HG03095 (cell line): ENCODE data around the gene ZFAND3.

ENCODE experiments used
- ATAC-seq: cut with Tn5 transposase; IDR thresholded peaks from one replicate; pipeline ENCODE4 v1.9.1; 2021; ENCODE audit warnings: moderate library complexity; ENCODE audit not compliant: unreplicated experiment

Gene ZFAND3

DNA sequence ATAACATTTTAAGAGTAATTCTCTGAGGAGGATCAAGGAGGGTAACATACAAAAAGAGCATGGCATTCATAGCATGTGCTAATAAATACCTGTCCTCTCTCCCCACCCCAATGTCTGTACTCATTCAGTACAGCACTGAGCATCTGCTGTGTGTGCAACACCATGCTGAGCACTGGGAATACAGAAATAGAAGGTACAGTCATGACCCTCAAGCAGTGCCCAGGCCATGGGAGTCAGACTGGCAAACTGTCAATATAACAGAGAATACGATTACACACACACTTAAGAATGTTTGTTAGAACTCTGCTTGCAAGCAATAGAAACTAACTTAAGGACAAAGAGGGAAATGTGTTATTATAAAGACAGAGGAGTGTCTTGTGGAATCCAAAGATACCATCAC is 24.7 kb upstream of the ZFAND3 start:
- no peak for ATAC-seq

DNA sequence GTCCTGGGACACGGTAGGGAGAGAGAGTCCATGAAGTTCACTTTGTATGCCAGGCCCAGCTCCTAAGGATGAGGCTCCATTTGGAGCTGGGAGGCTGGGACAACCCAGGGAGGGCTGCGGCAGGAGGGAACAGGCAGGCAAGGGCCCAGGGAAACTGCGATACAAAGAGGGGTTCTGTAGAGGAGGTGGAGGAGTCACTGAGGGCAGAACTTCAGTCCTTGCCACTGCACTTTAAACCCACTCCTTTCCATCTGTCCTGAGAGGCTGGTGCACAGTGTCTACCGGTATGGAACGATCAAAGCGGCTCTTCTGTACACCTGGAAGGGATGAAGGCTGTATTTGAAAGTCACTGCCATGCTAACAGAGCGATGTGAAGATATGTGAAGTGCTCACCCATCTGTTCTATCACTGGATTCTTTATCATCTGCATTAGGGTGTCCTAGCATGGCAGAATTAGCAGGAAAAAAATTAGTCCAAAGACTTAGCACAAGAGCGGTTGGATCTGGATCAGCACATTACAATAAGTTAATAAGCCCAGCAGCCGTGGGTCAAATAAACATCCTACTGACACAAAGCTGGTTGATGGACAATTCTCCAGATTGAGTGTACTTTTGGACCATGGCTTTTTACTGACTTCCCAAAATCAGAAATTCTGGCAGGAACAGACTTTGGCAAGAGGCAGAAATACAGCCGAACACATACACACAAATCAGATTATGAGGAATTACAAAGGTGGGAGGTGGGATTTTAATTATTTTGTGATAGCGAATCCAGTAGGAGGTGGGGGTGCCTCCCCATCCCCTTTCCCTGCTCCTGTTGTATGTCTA is 20.9 kb upstream of the ZFAND3 start:
- ATAC-seq: no peak

DNA sequence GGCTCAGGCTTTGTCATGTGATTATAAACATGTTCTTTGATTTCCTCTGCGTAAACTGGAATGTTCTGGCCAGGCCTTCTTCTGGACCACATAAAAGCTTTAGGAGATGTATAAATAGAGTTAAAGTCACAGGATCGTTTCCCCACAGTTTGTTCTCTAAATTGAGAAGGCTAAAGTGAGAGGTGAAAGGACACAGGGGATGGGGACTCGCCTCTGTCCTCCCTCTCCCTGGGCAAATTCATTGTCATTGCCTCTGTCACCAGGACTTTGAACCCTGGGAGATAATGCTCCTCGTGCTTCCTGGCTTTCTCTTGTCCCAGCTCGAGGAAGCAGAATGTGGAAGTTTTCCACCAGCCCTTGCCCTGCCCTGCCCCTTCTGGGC is 20.3 kb upstream of the ZFAND3 start:
- ATAC-seq: no peak

DNA sequence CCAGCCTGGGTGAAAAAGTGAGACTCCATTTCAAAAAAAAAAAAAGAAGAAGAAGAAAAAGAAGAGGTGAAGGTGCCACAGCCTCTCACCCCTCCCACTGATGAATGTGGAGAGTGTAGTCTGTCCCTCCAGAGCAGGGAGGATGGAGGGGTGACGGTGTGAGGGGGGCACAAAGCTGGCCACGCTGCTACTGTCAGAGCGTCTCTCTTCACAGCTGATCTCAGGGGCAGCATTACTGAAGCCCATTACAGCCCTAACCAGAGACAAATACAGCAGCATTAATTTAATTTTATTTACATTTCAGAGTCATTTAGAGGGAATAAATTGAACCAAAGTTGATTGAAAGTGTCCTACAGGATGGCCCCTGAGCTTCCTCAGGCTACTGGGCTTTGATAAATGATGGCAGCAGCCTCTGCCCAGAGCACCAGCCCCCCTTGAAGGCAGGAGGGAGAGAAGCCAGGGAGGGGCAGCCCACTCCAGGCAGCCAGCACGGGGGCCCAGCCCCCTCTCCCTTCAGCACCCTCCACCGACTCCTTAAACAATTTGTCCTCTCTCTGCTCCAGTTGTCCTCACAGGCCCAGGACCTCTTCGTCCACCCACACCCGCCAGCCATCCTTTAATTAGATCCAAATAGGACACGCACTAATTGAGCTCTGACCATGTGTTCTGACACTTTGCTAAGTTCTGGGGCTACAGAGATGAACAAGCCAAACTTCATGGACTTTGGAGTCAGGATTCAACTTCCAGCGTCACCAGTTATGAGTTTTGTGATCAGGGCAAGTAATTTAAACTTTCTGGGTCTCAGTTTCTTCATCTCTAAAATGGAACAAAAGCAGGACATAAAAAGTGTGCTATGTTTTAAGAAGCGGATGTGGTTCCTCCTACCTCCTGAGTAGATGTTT is 18.6 kb upstream of the ZFAND3 start:
- no peak for ATAC-seq

DNA sequence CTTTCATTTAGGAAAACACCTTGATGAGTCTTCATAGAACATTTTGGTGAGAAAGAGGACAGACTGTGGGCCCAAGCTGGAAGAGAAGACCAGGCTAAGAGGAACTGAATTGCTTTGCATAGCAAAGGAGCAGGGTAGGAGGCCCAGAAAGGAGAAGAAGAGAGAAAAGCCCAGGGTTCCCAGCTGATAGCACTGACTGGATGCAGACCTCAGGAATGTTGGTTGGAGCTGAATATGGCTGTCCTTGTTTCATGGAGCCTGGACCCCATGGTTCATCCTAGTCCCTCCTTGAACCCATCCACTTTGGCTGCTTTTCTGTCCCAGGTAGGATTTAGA is 18.0 kb upstream of the ZFAND3 start:
- ATAC-seq: no peak

DNA sequence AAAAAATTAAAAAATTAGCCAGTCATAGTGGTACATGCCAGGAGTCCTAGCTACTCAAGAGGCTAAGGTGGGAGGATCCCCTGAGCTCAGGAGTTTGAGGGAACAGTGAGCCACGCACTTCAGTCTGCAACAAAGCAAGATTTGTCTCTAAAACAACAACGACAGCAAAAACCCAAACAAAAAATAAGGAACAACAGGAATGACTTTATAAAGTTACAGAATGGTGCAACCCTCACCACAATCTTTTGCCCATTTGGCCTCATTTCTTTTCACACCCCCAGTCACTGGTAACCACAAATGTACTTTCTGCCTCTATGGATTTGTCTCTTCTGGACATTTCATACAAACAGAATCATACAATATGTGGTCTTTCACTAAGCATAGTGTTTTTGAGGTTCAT is 16.7 kb upstream of the ZFAND3 start:
- no peak for ATAC-seq

DNA sequence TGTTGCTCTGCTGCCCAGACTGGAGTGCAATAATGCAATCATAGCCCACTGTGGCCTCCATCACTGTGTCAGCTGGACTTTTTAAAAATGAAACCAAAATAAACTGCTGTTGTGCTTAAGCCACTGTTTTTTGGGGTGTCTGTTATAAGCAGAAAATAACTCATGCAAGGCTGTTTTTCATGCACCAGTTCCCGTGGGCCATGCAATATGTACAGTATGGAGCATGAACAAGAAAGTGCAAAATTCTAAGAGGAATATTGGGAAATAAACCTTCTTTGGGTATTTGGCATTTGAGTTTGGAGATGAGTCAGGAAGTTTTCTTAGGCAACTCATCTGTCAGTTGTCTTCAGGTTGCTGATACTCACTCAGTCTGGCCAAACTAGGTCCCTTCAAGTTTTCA is 14.9 kb upstream of the ZFAND3 start:
- no peak for ATAC-seq

DNA sequence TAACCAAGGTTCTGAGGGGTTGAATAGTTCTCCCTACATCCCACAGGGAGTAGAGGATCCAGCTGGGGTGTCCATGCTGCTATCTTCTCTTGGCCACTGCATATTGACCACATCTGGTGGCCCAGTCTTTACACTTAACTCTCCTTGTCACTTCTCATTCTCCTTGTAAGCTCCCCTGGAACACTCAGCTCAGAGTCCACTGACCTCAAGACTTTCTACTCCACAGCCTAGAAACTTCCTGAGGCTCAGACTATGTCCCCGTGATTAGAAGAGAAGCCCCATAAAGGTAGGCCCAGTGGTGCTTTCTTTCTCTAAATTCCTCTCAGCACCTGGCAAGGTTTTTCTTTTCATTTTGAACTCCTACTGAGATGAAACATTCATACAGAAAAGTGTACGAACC is 13.3 kb upstream of the ZFAND3 start:
- ATAC-seq: no peak

DNA sequence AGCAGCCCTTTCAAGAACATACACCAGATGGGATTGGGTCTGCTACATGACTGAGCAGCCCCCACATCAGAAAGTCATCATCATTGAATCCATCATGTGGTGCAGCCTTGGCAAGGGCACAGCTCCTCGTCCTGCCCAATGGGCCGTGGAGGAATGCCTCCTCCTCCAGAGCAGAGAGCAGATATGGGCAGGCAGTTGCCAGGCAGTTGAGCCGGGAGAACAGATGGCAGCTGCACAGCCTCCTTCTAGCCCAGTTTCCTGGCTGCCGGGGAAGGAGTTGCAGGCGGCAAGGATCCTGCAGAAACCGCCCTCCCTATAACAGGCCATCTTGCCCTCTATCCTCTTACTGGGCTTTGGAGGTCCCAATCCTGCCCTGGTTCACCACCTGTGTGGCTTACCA is 11.9 kb upstream of the ZFAND3 start:
- ATAC-seq: no peak

DNA sequence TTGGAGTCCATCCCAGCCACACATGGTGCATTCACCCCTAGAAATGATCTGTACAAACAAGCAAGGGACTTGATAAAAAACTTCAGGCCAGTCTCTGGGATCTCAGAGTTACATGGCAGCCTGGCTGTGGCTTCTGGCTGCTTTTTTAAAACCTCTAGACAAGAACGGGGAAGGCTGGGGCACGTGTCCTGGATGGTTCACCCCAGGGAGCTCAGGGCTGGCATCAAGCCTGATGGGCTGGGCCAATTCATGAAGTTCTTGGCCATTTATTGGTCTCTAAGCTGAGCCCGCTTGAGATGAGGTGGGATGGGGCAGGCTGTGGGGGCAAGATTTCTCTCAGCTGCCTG is 10.4 kb upstream of the ZFAND3 start:
- no peak for ATAC-seq

DNA sequence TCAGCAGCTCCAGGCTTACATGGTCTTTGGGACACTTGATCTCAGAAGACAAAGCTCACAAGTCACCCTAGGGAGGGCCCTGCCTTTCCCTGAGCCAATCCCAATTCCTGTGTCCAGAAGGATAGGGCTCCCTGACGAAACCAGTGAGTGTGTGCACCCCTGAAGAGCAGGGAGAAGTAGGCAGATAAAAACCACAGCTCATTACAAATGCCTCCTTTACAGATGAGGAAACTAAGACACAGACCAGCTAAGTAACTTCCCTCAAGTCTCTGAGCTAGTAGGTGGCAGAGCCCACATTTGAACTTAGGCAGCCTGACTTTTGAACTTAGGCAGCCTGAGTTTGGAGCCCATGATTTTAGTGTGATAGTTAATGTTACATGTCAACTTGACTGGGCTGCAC is 6.7 kb upstream of the ZFAND3 start:
- no peak for ATAC-seq

DNA sequence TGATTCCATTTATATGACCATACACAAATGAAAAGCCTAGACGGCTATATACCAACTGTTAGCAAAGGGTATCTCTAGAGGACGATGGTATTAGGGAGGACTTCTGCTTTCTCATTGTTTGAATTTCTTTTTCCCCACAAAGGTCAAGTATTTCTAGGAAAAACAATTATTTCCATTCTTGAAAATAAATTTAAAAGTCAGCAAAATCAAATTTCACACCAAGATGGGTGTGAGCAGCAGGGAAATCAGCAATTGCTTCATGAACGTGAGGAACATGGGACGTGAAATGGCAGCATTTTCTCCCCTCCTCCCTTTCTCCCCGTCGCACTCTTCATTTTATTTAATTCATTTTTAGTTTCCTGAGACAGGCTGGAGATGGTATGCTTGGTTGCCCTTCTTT is 5.2 kb upstream of the ZFAND3 start:
- no peak for ATAC-seq

DNA sequence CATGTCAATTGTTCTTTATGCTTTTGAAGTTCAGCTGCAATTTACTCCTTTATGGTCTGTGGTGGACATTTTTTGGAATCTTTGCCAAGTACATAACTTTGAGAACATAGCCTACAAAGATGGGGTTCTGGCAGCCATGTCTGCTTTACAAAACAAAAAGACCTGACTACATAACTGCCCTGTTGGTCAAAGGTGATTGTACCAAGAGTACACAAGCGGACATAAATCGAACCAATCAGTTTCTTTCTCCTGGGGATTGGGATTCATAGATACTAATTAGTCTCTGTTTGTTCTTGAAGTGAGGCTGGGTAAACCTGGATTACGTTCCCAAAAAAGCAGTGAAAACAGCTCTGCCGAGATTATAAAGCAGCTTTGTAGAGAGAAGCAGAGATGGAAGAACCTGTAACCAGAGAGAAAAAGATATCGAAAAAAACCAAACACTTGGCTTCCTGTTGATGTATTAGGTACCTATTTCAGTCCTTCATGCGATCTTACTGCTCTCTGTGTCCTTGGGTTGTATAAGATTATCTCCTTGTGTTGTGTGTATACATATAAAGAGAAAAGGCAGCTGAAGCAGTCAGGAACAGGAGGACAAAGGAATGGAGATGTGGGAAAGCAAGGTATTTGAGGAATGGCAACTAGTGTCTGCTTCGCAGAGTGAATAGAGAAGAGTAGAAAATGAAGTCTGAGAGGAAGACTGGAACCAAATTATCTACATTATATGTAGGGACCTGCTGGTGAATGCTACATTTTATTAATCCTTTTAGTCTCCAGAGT is 2.7 kb upstream of the ZFAND3 start:
- ATAC-seq: no peak

DNA sequence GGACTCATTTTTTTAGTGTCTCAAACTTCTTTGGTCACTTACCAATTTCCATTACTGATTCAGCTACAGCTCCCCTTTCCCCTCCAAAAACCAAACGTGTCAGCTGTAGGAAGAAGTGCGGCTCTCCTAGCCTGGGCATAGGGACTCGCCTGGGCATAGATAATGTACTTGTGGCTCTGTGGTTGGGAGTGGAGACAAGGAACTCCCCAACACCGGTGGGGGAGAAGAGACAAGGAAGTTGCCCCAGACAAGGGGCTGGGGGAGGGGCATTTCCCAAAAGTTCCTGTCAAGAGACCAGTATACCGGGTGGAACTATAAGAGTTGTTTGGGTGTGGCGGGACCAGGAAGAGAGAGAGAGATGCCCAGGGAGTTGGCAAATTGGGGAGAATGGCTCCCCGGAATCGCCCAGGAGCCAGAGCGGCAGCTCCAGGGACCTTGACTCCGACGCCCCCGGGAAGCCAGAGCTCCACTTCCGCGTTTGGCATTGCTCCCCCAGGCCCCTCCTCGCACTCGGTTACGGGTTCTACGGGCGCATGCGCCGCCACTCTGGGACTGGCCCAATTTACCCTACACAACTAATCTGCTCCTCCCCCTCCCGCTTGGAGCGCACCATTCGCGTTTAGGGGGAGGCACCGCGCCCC is 871 bp upstream of the ZFAND3 start:
- ATAC-seq: peak; percentile 68

DNA sequence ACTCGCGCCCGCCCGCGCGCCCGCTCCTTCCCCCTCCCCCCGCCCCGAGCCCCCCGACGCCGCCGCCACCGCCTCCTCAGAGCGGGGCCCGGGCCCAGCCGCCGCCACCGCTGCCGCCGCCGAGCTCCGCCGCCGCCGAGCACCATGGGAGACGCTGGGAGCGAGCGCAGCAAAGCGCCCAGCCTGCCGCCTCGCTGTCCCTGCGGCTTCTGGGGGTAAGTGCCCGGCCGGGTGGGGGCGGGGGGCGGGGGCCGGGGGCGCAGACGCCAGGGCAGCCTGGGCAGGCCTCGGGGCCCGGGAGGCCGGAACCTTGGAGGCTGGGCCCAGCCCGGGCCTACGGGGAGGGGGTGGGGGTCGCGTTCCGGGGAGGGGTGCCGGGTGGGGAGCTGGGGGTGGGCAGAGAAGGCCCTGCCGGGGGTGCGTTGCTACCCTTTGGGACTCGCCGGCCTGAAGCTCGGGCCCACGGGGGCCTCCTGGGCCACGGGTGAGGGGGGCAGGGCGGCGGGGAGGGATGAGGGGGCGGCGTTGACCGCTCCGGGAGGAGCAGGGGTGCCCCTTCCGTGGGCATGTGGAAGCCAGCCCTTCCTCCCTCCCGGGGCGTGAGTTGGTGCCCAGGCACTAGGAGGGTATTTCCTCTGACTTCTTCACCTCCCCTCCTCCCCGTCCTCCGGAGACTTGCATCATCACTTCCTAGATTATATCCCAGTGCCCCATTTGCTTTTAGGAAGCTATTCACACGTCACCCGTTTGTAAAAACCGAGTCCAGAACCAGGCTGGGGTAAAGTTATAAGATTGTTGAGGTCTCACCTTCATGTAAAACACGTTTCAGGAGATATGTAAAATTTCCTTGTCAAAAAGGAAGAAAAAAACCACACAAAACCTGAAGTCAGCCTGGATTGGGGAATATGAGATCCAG is 533 bp downstream of the ZFAND3 start:
- ATAC-seq: no peak

DNA sequence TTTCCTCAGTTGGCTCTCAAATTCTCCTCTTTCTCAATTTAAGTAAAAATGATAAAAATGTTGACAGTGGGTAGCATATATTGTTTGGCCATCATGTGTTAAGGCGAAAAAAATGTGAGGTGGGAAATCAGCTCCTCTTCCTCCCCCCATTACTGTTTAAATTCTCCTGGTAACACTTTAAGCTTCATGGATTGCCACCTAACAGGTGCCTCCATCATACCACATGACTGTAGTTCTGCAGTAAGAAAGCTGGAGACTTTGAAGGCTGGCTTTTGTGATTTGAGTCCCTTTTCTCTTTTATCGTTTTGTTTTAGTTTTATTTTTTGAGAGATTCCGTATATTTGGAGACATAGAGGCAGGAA is 1.2 kb downstream of the ZFAND3 start:
- ATAC-seq: no peak

DNA sequence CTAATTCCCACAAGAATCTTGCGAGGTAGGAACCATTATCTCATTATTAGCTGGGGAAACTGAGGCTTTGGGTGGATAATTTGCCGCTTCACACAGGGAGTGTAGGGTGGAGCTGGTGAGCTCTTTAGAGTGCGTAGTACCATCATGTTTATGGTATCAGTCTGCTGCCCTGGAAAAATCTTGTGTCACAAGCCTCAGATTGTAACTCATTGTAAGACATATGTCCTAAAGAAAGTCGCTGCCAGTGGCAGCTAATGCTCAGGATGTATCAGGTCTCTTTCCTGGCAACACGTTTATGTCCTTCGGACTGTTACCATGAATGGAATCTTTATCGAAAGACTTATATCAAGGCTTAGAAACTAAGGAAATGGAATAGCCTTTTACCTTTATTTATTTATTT is 1.9 kb downstream of the ZFAND3 start:
- no peak for ATAC-seq

DNA sequence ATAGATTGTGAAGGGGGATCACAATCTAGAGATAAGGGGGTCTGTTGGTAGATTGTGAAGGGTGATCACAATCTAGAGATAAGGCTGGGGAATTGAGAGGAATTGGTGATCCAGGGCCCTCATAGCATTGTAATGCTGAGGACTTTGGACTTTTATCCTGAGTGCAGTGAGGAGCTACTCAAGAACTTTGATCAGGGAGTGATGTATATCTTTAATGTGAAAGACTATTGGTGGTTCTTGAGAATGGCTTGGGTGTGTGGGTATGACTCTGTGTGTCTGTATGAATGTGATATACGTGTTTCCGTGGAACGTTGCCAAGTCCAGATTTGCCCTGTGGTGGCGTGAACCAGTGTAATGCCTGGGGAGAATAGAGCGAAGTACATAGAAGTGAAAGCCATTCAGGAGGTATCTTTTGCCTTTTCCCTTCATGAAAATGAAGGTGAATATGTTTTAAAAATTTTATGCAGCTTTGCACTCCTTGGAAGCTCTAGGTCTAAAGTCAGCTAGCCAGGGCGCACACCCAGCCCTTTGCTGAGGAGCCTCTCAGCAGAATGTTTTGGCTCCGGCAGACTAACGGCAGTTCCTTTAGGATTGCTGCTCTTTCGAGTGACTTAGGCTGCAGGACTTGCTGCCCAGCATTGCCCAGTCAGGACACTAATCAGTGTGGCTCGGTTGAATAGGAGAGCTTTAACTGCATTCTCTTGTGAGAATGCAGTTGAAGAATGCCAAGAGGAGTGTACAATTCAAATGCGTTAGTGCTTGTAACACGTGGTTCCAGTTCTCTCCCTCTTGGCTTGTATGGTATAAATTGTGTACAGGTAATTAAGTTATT is 3.5 kb downstream of the ZFAND3 start:
- no peak for ATAC-seq

DNA sequence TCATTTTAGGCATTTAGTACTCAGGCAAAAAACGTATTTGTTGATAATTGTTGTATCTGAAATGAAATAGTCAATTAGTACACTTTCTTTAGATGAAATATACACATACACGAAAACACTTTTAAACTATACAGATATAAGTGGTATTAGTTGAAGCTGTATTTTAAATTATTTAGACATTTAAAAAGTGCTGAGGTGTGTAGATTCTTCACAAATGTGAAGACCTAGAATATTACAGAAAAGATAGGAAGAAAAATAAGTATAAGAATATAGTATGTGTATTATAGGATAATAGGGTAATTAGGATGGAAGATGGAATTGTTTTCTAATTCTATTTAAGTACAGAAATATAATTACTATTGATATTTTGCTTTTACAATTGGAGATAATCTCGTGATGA is 4.6 kb downstream of the ZFAND3 start:
- ATAC-seq: no peak
